ENCODE measurements around the gene RXFP2.

Gene RXFP2

DNA sequence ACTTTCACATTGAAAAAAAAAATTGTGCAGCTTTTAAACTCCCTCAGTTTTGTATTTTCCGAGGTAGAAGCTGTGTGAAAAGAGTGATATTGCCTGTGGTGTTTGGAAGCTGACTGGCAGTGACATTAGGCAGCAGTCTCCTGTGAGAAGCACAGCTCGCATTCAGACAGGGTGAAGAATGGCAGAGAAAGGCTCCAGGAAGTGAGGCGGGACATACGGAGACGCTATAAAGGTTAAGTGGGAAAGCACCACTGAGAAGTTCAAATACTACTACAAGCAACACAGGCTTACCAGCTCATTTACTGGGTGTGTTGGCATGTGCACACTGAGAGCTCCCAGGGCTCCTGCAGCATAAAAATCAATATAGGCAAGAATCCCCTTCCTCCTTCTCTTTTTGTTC is 88.4 kb downstream of the RXFP2 start:
- no peak overlapping the region for H3K27ac Mint-ChIP-seq
- DNase-seq (no peak), ATAC-seq (no peak)
- H3K36me3 Mint-ChIP-seq (ENCODE audit: low read depth): no peaks in the 10 kb centered on the region
- no peak overlapping the region for H3K4me3 Mint-ChIP-seq
- no peaks in the 10 kb centered on the region for H3K4me1 Mint-ChIP-seq
- no peaks in the 10 kb centered on the region for H3K27me3 Mint-ChIP-seq
- H3K9me3 Mint-ChIP-seq: no peaks in the 10 kb centered on the region

DNA sequence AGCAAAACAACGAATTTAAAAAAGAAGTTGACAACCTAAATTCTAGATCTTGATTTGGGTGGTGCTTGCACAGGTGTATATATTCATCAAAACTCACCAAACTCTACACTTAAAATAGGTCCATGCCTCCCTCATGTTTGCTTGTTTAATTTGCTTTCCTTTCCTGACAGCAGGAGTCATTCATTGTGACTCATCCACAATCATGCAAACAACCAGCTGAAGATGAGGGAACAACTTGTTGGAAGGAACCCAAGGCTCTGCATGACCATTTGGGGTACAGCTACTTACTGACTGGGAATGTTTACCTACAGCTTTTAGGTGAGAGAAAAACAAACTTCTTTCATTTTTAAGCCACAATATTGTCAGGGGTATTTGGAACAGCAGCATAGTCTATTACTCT is 96.6 kb downstream of the RXFP2 start:
- DNase-seq (no peak), ATAC-seq (no peak)
- Mint-ChIP-seq H3K4me3 (no peak overlapping the region), H3K36me3 (ENCODE audit: low read depth) (no peaks in the 10 kb centered on the region), H3K27me3 (peaks cover 10% of the 10 kb centered on the region), H3K27ac (no peak overlapping the region), H3K9me3 (no peaks in the 10 kb centered on the region), H3K4me1 (no peaks in the 10 kb centered on the region)

DNA sequence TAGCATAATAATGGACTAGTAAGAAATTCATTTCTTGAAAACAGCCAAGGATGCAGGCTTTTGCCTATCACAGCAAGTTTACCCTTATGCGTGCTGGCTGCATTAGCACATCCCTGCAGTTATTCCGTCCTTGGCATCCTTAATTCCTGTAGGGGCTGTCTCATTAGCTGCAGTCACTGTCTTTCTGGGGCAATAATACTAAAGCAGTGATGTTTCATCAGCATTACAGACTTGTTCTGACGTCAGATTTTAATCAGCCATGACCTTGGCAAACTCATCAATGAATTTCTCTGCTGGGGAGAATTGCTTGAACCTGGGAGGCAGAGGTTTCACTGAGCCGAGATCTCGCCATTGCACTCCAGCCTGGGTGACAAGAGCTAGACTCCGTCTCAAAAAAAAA is 103.7 kb downstream of the RXFP2 start:
- peaks cover 24% of the 10 kb centered on the region for H3K27me3 Mint-ChIP-seq

DNA sequence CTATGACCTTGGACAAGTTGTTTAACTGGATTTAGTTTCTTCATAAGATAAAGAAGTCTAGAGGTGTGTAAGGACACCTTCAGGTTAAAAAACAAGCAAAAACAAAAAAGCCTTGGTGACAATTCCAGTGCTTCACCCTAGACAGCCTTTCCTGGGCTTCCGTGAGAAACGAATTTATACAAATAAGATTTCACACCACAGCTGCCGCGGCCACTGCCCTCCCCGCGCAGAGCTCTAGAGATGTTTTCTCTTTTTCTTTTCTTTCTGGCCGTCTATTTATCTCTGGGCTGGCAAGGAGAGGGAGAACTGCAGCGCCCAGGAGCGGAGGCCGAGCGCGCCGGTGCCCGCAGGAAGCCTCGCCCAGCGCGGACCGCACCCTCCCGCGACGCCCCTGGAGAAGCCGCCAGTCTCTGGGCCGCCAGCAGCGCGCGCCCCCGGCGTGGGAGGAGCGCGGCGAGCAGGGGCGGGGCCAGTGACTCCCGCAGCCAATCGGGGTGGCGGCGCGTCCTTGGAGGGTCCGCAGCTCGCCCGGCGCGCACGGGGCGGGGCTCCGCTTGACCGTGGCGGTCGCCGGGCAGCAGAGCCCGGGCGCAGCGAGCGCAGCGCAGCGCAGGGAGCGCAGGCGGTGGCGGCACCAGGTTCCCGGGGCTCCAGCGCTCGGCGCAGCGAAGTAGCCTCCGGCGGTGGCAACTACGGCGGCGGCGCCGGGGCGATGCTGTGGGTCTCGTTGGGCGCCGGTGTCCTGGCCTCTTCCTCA is 107.0 kb downstream of the RXFP2 start:
- Mint-ChIP-seq H3K27me3 (peaks cover 25% of the 10 kb centered on the region), H3K36me3 (ENCODE audit: low read depth) (no peaks in the 10 kb centered on the region), H3K27ac (no peak overlapping the region), H3K4me1 (peaks cover 7% of the 10 kb centered on the region), H3K4me3 (peak overlapping the region; percentile 64), H3K9me3 (no peaks in the 10 kb centered on the region)
- ATAC-seq: peak; percentile 96
- peak; percentile 76 for DNase-seq

More for the DNA sequence above, 103.7 kb downstream of the RXFP2 start:
- no peaks in the 10 kb centered on the region for H3K36me3 Mint-ChIP-seq (ENCODE audit: low read depth)
- H3K4me3 Mint-ChIP-seq: no peak overlapping the region
- no peak for DNase-seq
- H3K27ac Mint-ChIP-seq: no peak overlapping the region
- no peaks in the 10 kb centered on the region for H3K9me3 Mint-ChIP-seq
- ATAC-seq: no peak
- peaks cover 7% of the 10 kb centered on the region for H3K4me1 Mint-ChIP-seq

DNA sequence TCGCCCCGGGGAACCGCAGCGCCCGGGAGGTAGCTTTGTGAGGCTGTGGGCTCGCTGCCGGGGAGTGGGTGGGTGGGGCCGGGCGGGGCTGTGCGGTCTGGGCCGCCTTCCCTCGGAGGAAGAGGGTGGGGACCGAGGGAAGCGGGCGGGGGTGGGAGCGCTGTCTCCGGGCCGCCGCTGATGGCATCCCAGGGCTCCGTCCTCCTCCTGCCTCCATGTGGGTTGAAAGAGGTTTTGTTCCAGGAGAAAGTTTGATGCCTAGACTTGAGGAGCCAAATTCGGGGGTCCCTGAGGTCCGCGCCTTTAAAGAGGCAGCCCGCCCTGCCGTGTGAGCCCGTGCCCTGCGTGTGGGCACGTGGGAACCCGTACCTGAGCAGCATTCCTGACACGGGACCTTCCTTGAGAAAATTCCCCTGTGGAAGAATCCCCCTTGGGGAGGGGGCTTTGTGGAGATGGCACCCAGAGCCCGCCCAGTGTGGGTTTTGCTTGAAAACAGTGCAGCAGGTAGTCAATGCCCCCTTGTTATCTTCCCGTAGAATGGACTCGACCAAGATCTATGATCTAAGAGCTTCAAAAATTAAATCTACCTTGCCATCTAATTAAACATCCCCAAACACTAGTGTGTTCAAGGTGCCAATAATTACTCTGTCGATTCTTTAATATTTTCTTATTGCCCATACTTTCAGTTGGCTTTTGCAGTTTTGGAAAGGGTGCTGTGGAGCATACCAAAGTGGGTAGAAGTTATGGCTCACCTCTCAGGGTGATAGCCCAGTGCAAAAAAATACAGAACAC is 107.8 kb downstream of the RXFP2 start:
- Mint-ChIP-seq H3K9me3 (no peaks in the 10 kb centered on the region), H3K36me3 (ENCODE audit: low read depth) (no peaks in the 10 kb centered on the region), H3K4me3 (peak overlapping the region; percentile 45), H3K27me3 (peaks cover 25% of the 10 kb centered on the region), H3K4me1 (peaks cover 7% of the 10 kb centered on the region), H3K27ac (no peak overlapping the region)
- ATAC-seq (peak; percentile 16), DNase-seq (no peak)

DNA sequence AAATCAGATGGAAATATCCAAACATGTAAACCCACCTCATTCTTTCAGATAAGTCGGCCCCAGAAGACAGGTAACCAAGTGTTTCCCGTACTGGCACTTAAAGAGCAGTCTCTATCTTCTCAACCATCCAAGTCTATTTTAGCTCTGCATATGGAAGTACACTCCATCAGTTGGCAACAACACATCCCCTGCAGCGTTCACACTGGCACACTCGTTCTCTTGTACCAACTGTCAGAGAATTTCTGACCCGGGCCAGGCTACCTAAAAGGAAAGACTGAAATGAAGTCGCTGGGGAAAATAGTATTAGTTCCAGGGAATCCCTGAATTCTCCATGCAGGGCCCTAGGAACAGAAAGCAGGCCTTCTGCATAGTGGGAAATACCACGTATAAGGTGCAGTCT is 109.3 kb downstream of the RXFP2 start:
- H3K27ac Mint-ChIP-seq: no peak overlapping the region
- H3K4me1 Mint-ChIP-seq: peaks cover 7% of the 10 kb centered on the region
- ATAC-seq (no peak), DNase-seq (no peak)
- no peaks in the 10 kb centered on the region for H3K36me3 Mint-ChIP-seq (ENCODE audit: low read depth)
- H3K4me3 Mint-ChIP-seq: no peak overlapping the region
- H3K27me3 Mint-ChIP-seq: peaks cover 22% of the 10 kb centered on the region
- H3K9me3 Mint-ChIP-seq: no peaks in the 10 kb centered on the region

DNA sequence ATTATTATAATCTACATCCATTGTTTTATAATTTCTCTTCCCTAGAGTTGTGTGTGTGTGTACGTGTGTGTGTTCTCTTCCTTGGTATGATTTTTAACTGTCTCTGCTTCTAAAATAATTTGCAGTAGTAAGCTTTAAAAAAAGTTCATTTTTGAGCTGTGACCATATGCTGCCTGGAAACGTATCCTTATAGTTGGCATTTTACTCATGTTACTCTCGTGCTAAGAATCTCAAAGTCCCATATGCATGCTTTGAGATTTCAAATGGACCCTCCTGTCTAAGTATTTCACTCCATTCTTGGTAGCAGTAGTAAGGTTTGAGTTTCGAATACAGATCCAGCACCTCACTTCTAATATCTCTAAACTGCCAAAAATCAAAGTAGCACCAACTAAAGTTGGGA is 109.9 kb downstream of the RXFP2 start:
- H3K27me3 Mint-ChIP-seq: peaks cover 21% of the 10 kb centered on the region

DNA sequence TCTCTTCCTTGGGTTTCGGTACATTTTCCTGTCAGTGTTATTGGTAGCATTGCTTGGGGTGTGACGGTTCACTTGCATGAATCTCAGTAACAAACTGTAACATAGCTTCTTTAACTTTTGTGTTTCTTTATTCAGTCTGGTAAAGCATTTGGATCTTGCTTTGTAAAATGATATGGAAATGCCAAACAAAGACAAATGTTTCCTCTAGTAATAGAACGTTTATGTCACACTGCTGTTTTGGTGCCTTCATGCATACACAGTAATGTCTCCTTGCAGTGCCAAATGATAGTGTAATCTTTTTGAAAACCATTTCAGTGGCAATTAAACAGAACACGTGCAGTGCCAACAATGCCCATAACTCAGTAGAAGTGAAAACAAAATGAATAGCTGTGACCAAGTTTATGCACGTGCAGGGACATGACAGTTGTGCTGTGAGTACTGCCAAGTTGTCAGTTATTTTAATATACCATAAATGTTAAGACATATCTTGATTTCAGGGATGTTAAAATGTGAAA is 110.8 kb downstream of the RXFP2 start:
- Mint-ChIP-seq H3K27ac (no peak overlapping the region), H3K4me3 (no peak overlapping the region), H3K27me3 (peaks cover 15% of the 10 kb centered on the region)

More for the DNA sequence above, 109.9 kb downstream of the RXFP2 start:
- no peak for DNase-seq
- Mint-ChIP-seq H3K36me3 (ENCODE audit: low read depth) (no peaks in the 10 kb centered on the region), H3K9me3 (no peaks in the 10 kb centered on the region), H3K4me1 (peaks cover 7% of the 10 kb centered on the region), H3K4me3 (no peak overlapping the region), H3K27ac (no peak overlapping the region)
- no peak for ATAC-seq

DNA sequence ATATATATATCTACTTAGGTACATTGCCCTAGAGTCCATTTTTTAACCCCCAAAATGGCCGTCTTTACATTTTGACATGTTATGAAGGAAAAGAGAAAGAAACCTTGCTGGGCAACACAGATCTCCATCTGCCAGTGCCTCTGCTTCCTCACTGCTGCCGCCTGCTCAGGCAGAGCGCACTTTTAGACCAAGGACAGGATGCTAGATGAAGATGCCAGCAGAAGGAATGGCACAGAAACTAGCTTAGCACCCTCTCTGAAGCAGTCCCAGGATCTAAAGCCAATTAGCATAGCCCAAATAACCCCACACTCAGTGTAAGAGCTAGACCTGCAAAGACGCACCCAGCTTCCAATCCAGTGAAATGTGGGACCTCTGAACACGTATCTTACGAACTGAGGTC is 111.9 kb downstream of the RXFP2 start:
- DNase-seq (no peak), ATAC-seq (no peak)
- Mint-ChIP-seq H3K27me3 (peaks cover 15% of the 10 kb centered on the region), H3K9me3 (no peaks in the 10 kb centered on the region), H3K36me3 (ENCODE audit: low read depth) (no peaks in the 10 kb centered on the region), H3K4me3 (no peak overlapping the region), H3K4me1 (peaks cover 6% of the 10 kb centered on the region), H3K27ac (no peak overlapping the region)

More for the DNA sequence above, 110.8 kb downstream of the RXFP2 start:
- DNase-seq (no peak), ATAC-seq (no peak)
- Mint-ChIP-seq H3K9me3 (no peaks in the 10 kb centered on the region), H3K4me1 (peaks cover 7% of the 10 kb centered on the region), H3K36me3 (ENCODE audit: low read depth) (no peaks in the 10 kb centered on the region)
